Tibial nerve (tissue), 4 donors: Measurements from ENCODE around the gene SIAH3.

ENCODE experiments used
- EP300 ChIP-seq, 2 donors: sonication (generic); formaldehyde crosslinking; IDR thresholded peaks; one replicate each; pipeline ENCODE4 v1.6.1; 2017; ENCODE audit warnings: antibody characterized with exemption in 2 of 2, mild to moderate bottlenecking in 1 of 2
- POLR2A ChIP-seq, 2 donors: fragments of 450-650 bp; IDR thresholded peaks; one replicate each; pipeline ENCODE4 v1.6.1; 2017; ENCODE audit warnings: antibody characterized with exemption in 2 of 2, mild to moderate bottlenecking in 2 of 2, moderate library complexity in 2 of 2
- TF ChIP-seq, protein P1 (sequence below), 5 experiments: fragments of 200-600 bp in 3 of 5; fragments of 450-650 bp in 2 of 5; sonication (generic) in 3 of 5; IDR thresholded peaks; one replicate each; pipeline ENCODE4 v1.5.1; 2016 to 2019; ENCODE audit warnings: antibody characterized with exemption in 5 of 5, mild to moderate bottlenecking in 3 of 5, moderate library complexity in 2 of 5

DNA sequence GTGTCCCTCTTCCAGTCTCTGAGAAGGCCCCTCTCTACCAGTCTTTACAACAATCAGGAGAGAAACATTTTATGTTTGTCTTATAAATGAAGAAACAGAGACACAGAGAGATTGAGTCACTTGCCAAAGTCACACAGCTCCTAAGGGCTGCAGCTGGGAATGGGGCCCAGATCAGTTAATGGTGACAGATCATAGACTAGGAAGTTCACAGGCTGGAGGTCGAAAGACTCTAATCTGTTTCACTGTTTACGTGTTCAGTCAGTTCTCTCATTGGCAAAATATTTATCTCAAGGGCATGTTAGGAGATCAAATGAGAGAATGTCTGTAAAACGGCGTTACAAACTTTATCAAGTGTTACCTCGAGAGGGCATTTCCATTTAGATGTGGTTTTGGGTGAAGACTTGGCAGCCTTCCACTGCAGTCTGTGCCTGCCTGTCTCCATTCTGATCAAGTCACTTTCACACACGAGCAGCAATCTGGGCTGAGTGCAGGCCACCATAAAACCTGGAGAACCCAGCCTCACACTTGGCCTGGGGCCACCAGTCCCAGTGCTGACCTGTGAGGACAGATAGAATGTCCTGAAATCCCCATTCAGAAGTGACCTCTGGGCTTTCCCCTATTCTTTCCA is 65.1 kb downstream of the SIAH3 start:
- TF ChIP-seq, protein P1, sequence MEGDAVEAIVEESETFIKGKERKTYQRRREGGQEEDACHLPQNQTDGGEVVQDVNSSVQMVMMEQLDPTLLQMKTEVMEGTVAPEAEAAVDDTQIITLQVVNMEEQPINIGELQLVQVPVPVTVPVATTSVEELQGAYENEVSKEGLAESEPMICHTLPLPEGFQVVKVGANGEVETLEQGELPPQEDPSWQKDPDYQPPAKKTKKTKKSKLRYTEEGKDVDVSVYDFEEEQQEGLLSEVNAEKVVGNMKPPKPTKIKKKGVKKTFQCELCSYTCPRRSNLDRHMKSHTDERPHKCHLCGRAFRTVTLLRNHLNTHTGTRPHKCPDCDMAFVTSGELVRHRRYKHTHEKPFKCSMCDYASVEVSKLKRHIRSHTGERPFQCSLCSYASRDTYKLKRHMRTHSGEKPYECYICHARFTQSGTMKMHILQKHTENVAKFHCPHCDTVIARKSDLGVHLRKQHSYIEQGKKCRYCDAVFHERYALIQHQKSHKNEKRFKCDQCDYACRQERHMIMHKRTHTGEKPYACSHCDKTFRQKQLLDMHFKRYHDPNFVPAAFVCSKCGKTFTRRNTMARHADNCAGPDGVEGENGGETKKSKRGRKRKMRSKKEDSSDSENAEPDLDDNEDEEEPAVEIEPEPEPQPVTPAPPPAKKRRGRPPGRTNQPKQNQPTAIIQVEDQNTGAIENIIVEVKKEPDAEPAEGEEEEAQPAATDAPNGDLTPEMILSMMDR (IDR thresholded peaks at IDR 0.05), result no peak
- TF ChIP-seq POLR2A (IDR thresholded peaks at IDR 0.05), result no peak
- no peak for TF ChIP-seq EP300 (IDR thresholded peaks at IDR 0.05)
